ENCODE measurements around the gene ARL16.

DNA sequence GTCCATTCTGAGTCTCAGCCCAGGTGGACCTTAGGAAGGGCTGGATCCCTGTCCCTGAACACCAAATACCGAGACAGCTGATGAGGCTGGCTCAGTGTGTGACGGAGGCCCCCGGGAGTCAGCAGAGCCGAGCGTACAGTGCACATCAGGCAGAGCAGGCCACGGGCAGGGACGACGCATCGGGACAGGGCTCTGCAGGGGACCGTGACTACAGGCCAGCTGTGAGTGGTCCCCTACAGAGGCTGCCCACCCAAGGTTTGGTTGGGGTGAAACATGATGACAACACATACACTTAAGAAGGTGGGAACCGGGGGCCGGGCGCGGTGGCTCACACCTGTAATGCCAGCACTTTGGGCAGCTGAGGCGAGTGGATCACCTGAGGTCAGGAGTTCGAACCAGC, 10.6 kb downstream of the ARL16 start:
- TF ChIP-seq, protein P1, sequence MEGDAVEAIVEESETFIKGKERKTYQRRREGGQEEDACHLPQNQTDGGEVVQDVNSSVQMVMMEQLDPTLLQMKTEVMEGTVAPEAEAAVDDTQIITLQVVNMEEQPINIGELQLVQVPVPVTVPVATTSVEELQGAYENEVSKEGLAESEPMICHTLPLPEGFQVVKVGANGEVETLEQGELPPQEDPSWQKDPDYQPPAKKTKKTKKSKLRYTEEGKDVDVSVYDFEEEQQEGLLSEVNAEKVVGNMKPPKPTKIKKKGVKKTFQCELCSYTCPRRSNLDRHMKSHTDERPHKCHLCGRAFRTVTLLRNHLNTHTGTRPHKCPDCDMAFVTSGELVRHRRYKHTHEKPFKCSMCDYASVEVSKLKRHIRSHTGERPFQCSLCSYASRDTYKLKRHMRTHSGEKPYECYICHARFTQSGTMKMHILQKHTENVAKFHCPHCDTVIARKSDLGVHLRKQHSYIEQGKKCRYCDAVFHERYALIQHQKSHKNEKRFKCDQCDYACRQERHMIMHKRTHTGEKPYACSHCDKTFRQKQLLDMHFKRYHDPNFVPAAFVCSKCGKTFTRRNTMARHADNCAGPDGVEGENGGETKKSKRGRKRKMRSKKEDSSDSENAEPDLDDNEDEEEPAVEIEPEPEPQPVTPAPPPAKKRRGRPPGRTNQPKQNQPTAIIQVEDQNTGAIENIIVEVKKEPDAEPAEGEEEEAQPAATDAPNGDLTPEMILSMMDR (IDR thresholded peaks at IDR 0.05), result no peak
- no peak for TF ChIP-seq POLR2AphosphoS5 (IDR thresholded peaks at IDR 0.05; ENCODE audit: low read depth, low read length)
